ENCODE results near the gene WNK1.
A peak's percentile ranks its signal among the peaks of the same experiment; 100 is the strongest.
"Not testable (repeated sequence)": the region's sequence is repeated elsewhere in the genome, so short reads cannot be mapped to it uniquely, and the experiment has no call there.

The WNK1 gene

GRCh38 chr12:751999-752694 lies at the start of gene WNK1:
Gene WNK1, plus strand, starts transcription at chr12:752579. Its CDS starts 987 bp downstream, at chr12:753566.
- peak; percentile 95 to 98 (median 97) for DNase-seq (ENCODE audit: low read depth in 3 of 3)

GRCh38 chr12:704516-705242 lies 47.7 kb upstream of the WNK1 start:
- DNase-seq (ENCODE audit: low read depth in 3 of 3) = no peak

DNA sequence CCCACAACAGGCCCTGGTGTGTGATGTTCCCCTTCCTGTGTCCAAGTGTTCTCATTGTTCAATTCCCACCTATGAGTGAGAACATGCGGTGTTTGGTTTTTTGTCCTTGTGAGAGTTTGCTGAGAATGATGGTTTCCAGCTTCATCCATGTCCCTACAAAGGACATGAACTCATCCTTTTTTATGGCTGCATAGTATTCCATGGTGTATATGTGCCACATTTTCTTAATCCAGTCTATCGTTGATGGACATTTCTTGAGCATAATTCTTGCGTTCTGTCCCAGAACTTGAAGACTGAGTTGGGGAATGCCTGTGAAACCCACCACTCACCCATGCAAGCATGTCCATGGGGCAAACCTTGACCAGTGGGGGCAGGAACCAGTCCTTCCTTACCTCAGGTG lies 44.3 kb upstream of the WNK1 start:
- DNase-seq (ENCODE audit: low read depth in 3 of 3) = not testable (repeated sequence)

- no peak for DNase-seq (ENCODE audit: low read depth in 3 of 3)
Observed at GRCh38 chr12:709455-710020, 42.8 kb upstream of the WNK1 start.

- DNase-seq (ENCODE audit: low read depth in 3 of 3) = no peak
Observed at GRCh38 chr12:712172-712863, 40.1 kb upstream of the WNK1 start.

GRCh38 chr12:713281-713875 lies 39.0 kb upstream of the WNK1 start:
- DNase-seq (ENCODE audit: low read depth in 3 of 3) = peak; percentile 30 to 37 (median 35)

- DNase-seq (ENCODE audit: low read depth in 3 of 3) = peak; percentile 38 to 57 (median 43)
Observed at GRCh38 chr12:716506-716905, 35.9 kb upstream of the WNK1 start.

GRCh38 chr12:718756-719102 lies 33.6 kb upstream of the WNK1 start:
- DNase-seq (ENCODE audit: low read depth in 3 of 3) = no peak

GRCh38 chr12:720231-720941 lies 32.0 kb upstream of the WNK1 start:
- no peak for DNase-seq (ENCODE audit: low read depth in 3 of 3)

DNA sequence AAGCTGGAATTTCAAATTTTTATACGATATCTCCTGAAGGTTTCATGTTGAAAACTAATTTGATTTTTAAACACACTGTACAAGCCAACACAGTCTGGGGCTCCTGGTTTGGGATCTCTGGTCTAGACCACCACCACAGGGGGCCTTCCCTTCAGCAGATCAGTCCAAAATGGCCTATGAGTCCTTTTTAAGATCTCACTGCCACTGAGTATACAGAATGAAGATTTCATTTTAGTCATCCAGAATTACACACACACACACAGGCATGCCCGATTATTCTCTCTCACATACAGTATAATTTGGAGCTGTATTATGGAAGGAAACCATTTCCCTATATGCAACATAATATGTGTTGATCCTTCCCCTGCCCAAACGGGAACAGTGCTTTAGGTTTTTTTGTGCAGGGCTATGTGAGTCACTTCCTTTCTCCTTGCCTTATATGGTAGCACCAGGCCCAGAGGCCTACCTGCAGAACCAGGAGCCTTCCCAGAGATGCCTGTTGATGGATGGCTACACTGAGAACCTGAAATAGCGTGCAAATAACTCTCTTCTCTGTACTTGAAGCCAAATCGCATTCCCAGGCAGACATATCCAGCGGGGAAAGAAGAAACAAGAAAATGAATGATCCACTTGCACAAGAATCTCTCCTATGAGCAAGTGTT lies 28.1 kb upstream of the WNK1 start:
- no peak for DNase-seq (ENCODE audit: low read depth in 3 of 3)

GRCh38 chr12:725076-725475 lies 27.3 kb upstream of the WNK1 start:
- no peak for DNase-seq (ENCODE audit: low read depth in 3 of 3)

DNA sequence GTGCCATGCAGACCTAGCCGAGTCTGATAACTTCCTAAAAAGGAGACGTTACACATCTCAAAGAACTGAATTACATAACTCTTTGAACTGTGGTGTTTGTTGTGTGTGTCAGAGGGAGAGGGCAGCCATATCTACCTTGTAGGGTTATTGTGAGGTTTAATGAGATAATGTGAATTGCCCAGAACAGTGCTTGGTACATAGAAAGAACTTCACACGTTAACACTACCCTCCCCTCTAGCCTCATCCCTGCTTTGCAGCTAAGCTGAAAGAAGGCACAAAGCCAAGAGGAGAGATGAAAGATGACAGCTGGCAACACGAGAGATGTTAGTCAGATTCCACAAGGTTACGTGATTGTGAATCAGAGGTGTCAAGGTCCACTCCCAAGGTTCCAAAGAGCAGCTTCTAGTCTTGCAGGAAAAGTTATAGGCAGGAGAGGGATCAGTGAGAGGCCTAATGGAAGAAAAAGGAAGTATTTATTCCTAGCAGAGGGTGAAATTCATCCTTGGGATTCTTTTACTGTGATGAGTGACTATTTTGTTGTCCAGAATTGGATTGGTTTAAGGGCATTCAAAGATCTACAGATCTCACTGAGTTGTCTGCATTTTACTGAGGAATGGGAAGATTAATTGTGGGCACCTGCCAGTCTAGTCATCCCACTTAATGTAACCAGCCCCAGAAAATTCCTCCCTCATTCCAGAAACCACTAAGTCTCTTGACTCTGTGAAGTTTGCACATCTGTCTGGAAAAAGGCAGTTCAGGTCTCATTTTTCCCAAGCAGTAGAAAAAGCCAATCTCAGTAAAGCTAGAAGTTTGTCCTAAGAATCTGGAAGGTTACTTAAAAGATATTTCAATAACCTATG lies 25.9 kb upstream of the WNK1 start:
- DNase-seq (ENCODE audit: low read depth in 3 of 3) = no peak

DNA sequence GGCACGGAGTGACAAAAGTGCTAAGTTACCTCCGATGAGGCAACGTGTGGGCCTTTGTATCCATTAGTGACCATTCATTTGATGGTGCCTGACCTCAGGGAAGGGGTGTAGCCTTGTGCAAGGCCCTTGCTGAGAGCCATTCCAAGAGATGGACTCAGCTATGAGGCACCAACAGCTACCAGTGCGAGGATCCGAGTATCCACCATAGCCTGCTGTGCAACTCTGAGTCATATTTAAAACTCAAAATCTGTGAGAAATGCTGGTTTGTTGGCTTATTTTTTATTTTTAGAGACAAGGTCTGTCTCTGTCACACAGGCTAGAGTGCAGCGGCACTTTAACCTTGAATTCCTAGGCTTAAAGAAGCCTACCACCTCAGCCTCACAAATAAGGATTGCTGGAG lies 25.1 kb upstream of the WNK1 start:
- DNase-seq (ENCODE audit: low read depth in 3 of 3) = no peak

DNA sequence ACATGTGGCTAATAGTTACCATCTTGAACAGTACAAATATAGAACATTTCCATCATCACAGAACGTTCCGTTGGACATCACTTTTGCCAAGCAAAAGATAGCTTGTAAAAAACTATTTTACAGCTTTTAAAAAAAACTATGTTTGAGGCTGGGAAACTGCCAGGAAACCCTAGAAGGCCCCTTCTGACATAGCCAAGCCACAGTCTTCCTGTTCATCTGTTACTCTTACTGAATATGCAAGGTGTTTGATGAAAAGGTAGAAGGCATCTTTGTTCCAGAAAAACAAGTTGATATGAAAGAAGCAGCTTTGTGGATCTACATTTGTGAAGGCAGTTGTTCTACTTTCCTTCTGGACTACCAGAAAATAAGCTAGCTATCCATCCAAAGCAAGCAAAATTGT lies 23.6 kb upstream of the WNK1 start:
- no peak for DNase-seq (ENCODE audit: low read depth in 3 of 3)

DNA sequence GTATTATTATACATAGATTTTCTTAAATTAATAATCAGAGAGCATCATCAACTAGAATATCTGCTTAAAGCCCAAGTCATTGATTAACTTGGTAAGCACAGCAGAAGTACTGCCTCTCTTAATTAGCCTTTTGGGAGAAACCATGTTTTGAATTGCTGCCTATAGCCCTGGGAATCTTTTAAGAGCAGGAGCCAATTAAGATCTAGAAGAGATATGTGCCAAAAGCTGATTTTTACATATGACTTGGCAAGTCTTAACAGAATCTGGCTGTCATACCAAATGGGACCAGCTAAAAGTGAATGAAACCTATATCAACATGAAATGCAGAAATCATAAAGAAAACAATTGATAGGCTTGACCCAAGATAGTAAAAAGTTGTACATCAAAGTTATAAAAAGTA lies 23.2 kb upstream of the WNK1 start:
- DNase-seq (ENCODE audit: low read depth in 3 of 3) = no peak

DNA sequence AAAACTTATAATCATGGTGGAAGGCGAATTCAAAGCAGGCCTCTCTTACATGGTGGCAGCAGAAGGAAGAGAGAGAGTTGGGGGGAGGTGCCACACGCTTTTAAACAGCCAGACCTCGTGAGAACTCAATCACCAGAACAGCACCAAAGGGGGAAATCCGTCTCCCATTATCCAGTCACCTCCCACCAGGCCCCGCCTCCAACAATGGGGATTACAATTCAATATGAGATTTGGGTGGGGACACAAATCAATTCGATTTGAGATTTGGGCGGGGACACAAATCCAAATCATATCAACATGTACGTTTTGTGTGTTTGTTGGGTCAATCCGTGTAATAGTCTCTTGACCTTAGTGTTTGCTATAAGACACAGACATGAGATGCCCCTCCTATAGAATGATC lies 21.8 kb upstream of the WNK1 start:
- no peak for DNase-seq (ENCODE audit: low read depth in 3 of 3)

DNA sequence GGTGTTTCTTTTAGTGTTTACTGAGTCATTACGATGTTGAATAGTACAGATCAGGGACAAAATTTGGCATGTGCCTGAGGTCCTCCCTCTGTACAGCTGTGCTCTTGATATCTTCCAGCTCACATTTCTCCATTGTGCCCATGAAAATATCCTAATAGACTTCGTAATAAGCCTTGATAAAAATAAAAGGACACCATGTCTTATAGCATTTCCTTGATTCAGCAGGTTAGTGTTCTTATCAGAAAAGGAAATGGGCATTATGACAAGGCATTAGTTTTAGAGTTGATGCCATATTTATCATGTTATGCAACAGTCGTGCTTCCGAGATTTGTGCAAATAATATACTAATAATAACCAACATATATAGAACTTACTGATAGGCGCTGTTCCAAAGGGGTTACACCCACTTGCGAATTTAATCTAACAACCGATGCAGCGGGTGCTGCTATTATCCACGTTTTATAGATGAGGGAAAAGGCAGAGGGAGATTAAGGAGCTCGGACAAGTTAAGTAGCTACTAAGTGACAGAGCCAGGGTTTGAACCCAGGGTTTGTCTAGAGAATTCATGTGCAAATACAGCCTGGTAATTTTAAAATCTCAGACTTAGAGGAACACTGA lies 15.1 kb upstream of the WNK1 start:
- no peak for DNase-seq (ENCODE audit: low read depth in 3 of 3)

GRCh38 chr12:738712-739111 lies 13.7 kb upstream of the WNK1 start:
- no peak for DNase-seq (ENCODE audit: low read depth in 3 of 3)

DNA sequence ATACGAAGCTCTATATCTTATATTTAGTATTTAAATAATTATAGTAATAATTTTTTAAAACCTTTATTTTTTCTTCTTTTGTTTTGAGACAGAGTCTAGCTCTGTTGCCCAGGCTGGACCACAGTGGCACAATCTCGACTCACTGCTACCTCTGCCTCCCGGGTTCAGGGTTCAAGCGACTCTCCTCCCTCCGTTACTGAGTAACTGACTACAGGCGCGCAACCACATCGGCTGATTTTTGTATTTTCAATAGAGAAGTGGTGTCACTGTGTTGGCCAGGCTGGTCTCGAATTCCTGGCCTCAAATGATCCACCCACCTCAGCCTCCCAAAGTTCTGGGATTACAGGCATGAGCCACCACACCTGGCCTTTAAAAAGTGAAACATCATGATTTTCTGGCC lies 13.0 kb upstream of the WNK1 start:
- no peak for DNase-seq (ENCODE audit: low read depth in 3 of 3)

- DNase-seq (ENCODE audit: low read depth in 3 of 3) = no peak
Observed at GRCh38 chr12:740921-741320, 11.5 kb upstream of the WNK1 start.

Measured in stimulated activated CD4-positive, alpha-beta T cell treated with anti-CD3 and anti-CD28 coated beads, TNF-alpha, amount 100 ng/mL, for 24 hours (primary cell).